Measurements from ENCODE around the gene CACNA2D4. TPM values are rescaled to one million over a fixed set of nuclear protein-coding genes. Genes with fewer than 3 reads are reported as not detected.

Gene CACNA2D4
- total and polyA plus RNA-seq, 2 of the 13 experiments (the other 11 are each of a cell fraction or from before 2014, with no cell fraction given): 14.2 to 136 TPM

Other genes with a start within 250 kb of the CACNA2D4 start
- 35.2 and 40.8 TPM in 2 replicates for gene ADIPOR2, start 227.6 kb downstream of the CACNA2D4 start, total RNA-seq (2016; rRNA removed; fragmentation: Illumina TruSeq; extraction: Trizol)
- gene ADIPOR2, start 227.6 kb downstream of the CACNA2D4 start, polyA plus RNA-seq (2011; rRNA removed): 52.2 and 56.5 TPM in 2 replicates
- not detected in 2 replicates for gene LRTM2, start 98.1 kb downstream of the CACNA2D4 start, total RNA-seq (2016; rRNA removed; fragmentation: Illumina TruSeq; extraction: Trizol)
- gene LRTM2, start 98.1 kb downstream of the CACNA2D4 start, polyA plus RNA-seq (2011; rRNA removed): 0.09 and 0.17 TPM in 2 replicates
- 11.4 and 12.4 TPM in 2 replicates for gene DCP1B, start 85.8 kb upstream of the CACNA2D4 start, total RNA-seq (2016; rRNA removed; fragmentation: Illumina TruSeq; extraction: Trizol)
- gene DCP1B, start 85.8 kb upstream of the CACNA2D4 start, polyA plus RNA-seq (2011; rRNA removed): 25.3 and 27.2 TPM in 2 replicates
- gene CACNA1C, start 134.3 kb upstream of the CACNA2D4 start, total RNA-seq (2016; rRNA removed; fragmentation: Illumina TruSeq; extraction: Trizol): not detected in 2 replicates
- 0.05 TPM in 1 of 2 replicates, not detected in the other for gene CACNA1C, start 134.3 kb upstream of the CACNA2D4 start, polyA plus RNA-seq (2011; rRNA removed)